ENCODE results near the gene KCNJ12.

GRCh38 chr17:21392266-21392665, 16.1 kb downstream of the KCNJ12 start:
- TF ChIP-seq, protein P1, sequence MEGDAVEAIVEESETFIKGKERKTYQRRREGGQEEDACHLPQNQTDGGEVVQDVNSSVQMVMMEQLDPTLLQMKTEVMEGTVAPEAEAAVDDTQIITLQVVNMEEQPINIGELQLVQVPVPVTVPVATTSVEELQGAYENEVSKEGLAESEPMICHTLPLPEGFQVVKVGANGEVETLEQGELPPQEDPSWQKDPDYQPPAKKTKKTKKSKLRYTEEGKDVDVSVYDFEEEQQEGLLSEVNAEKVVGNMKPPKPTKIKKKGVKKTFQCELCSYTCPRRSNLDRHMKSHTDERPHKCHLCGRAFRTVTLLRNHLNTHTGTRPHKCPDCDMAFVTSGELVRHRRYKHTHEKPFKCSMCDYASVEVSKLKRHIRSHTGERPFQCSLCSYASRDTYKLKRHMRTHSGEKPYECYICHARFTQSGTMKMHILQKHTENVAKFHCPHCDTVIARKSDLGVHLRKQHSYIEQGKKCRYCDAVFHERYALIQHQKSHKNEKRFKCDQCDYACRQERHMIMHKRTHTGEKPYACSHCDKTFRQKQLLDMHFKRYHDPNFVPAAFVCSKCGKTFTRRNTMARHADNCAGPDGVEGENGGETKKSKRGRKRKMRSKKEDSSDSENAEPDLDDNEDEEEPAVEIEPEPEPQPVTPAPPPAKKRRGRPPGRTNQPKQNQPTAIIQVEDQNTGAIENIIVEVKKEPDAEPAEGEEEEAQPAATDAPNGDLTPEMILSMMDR (IDR thresholded peaks at IDR 0.05) = no peak
- TF ChIP-seq POLR2A (IDR thresholded peaks at IDR 0.05) (no peak), POLR2AphosphoS5 (IDR thresholded peaks at IDR 0.05; ENCODE audit: insufficient read depth in 1 of 2, low read depth in 1 of 2) (no peak)
